ENCODE results near the gene HOXD9. TPM values are rescaled to one million over a fixed set of nuclear protein-coding genes. Genes with fewer than 3 reads are reported as not detected.

HOXD9 gene
- total RNA-seq, 6 donors from 2014 or later: 0.40 to 1.2 TPM; not detected in 4

- Histone ChIP-seq H3K36me3 (no peaks in the 10 kb centered on the region), H3K27ac (no peak overlapping the region), H3K9me3 (peaks cover 0 to 22% (median 12%) of the 10 kb centered on the region in 4 donors), H3K4me1 (peaks cover 8 to 42% (median 16%) of the 10 kb centered on the region in 4 donors), H3K4me3 (peak overlapping the region in 2 of 4 donors; percentile 18 to 22), H3K27me3 (peaks cover 0 to 95% (median 58%) of the 10 kb centered on the region in 4 donors)
- ATAC-seq (ENCODE audit: low FRiP score in 2 of 2): peak in 1 of 2 donors; percentile 47
- peak in 1 of 2 donors; percentile 88 for DNase-seq
- WGBS, 2 donors: 5% methylated on average over 4 to 59 of the region's 86 CpGs
- peak; percentile 25 to 53 (median 34) for TF ChIP-seq CTCF (IDR thresholded peaks at IDR 0.05)
- TF ChIP-seq POLR2A (IDR thresholded peaks at IDR 0.05): no peak
Measured at GRCh38 chr2:176079831-176080539, 42.5 kb upstream of the HOXD9 start.

- WGBS, 2 donors: 11 to 20% methylated on average over 19 to 41 of the region's 68 CpGs
- ATAC-seq (ENCODE audit: low FRiP score in 2 of 2) (no peak), DNase-seq (peak in 1 of 2 donors; percentile 77)
- H3K4me1 ChIP-seq: peaks cover 8 to 50% (median 17%) of the 10 kb centered on the region in 4 donors
- H3K27ac ChIP-seq: no peak overlapping the region
- H3K9me3 ChIP-seq: peaks cover 0 to 22% (median 12%) of the 10 kb centered on the region in 4 donors
- TF ChIP-seq POLR2A (IDR thresholded peaks at IDR 0.05): no peak
- TF ChIP-seq EP300 (IDR thresholded peaks at IDR 0.05): no peak
- no peak for TF ChIP-seq CTCF (IDR thresholded peaks at IDR 0.05)
- no peak for TF ChIP-seq POLR2AphosphoS5 (IDR thresholded peaks at IDR 0.05)
- H3K4me3 ChIP-seq: peak overlapping the region in 1 of 4 donors; percentile 13
- no peaks in the 10 kb centered on the region for H3K36me3 ChIP-seq
- peaks cover 0 to 95% (median 61%) of the 10 kb centered on the region in 4 donors for H3K27me3 ChIP-seq
Measured at GRCh38 chr2:176080540-176081375, 41.8 kb upstream of the HOXD9 start.

GRCh38 chr2:176081376-176081836 is 41.1 kb upstream of the HOXD9 start:
- H3K4me1 ChIP-seq: peaks cover 8 to 55% (median 19%) of the 10 kb centered on the region in 4 donors
- no peak for TF ChIP-seq POLR2AphosphoS5 (IDR thresholded peaks at IDR 0.05)
- no peak for TF ChIP-seq CTCF (IDR thresholded peaks at IDR 0.05)
- no peak for TF ChIP-seq POLR2A (IDR thresholded peaks at IDR 0.05)
- TF ChIP-seq EP300 (IDR thresholded peaks at IDR 0.05): no peak
- no peak overlapping the region for H3K27ac ChIP-seq
- 9 to 10% methylated on average over 17 of the region's 17 CpGs for WGBS, 2 donors
- H3K27me3 ChIP-seq: peaks cover 0 to 95% (median 64%) of the 10 kb centered on the region in 4 donors
- H3K4me3 ChIP-seq: no peak overlapping the region
- DNase-seq (no peak), ATAC-seq (ENCODE audit: low FRiP score in 2 of 2) (no peak)
- peaks cover 0 to 22% (median 12%) of the 10 kb centered on the region in 4 donors for H3K9me3 ChIP-seq
- H3K36me3 ChIP-seq: no peaks in the 10 kb centered on the region

DNA sequence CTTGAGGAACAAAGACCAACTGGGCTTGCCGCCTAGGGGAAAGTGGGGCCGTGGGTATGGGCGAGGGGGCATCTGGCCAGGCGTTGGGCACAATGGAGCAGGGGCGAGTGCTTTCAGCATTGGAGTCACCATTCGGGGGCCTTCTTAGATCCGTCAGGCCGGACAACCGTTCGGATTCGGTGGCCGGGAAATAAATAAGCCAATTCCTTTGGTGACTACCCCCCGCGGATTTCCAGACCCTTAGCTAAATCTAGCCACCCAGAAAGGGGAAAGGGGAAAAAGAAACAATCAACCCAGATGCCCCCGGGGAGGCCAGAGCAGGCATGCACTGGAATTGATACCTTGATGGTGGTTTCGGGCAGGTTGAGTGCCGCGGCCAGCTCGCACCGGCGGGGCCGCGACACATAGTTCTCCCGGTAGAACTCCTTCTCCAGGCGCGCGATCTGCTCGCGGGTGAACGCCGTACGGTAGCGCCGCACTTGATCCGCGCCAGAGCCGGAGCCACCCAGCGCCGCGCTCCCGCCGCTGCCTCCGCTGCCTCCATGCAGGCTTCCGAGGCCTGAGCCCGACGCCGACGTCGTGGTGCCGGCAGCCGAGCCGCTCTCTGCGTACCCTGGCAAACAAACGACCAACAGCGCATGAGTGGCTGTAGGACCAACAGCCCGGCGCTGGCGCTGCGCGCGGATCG is 40.5 kb upstream of the HOXD9 start:
- Histone ChIP-seq H3K27ac (no peak overlapping the region), H3K9me3 (peaks cover 0 to 22% (median 12%) of the 10 kb centered on the region in 4 donors), H3K4me3 (no peak overlapping the region), H3K36me3 (no peaks in the 10 kb centered on the region), H3K4me1 (peaks cover 8 to 55% (median 19%) of the 10 kb centered on the region in 4 donors), H3K27me3 (peaks cover 0 to 94% (median 65%) of the 10 kb centered on the region in 4 donors)
- peak in 1 of 2 donors; percentile 81 for DNase-seq
- ATAC-seq (ENCODE audit: low FRiP score in 2 of 2): no peak
- WGBS, 2 donors: 8 to 11% methylated on average over 24 to 45 of the region's 62 CpGs
- TF ChIP-seq POLR2A (IDR thresholded peaks at IDR 0.05) (no peak), EP300 (IDR thresholded peaks at IDR 0.05) (no peak), POLR2AphosphoS5 (IDR thresholded peaks at IDR 0.05) (no peak), CTCF (IDR thresholded peaks at IDR 0.05) (no peak)
